K562 (cell line): Measurements from ENCODE around the gene FOXS1. TPM values are rescaled to one million over a fixed set of nuclear protein-coding genes. Genes with fewer than 3 reads are reported as not detected.
A peak's percentile ranks its signal among the peaks of the same experiment; 100 is the strongest.

Experiments used
- ATAC-seq: fragments of 200-7000 bp; cut with Tn5 transposase; 3 replicates; pipeline ENCODE4 v1.9.1; 2020; ENCODE audit warnings: moderate library complexity
- BruUV-seq: library from RNA; stranded (reverse); fragments of 400-500 nt; replicated peaks from 2 replicates; lab custom pipeline; 2021; lab: Mats Ljungman, UMichigan
- CTCF ChIA-PET: fragments of 300-600 bp; formaldehyde crosslinking; extraction: SDS; loops from one replicate; lab custom pipeline; 2021; ENCODE audit warnings: low intra/inter-chr PET ratio; lab: Yijun Ruan, JAX
- POLR2A ChIA-PET: fragments of 300-600, 350-650 bp; sonication (Branson Sonifier 250); formaldehyde crosslinking; extraction: SDS; loops from one replicate; lab custom pipeline; 2021; ENCODE audit warnings: antibody characterized with exemption, inconsistent platforms; lab: Yijun Ruan, JAX
- DNase-seq, 4 experiments: peaks; one replicate each; pipeline versions ENCODE4 v3.0.0 to v3.0.0-alpha.2; 2011 to 2018; ENCODE audit warnings: low spot score in 3 of 4, mixed read lengths in 3 of 4; ENCODE audit errors: extremely low read depth in 1 of 4
- FAIRE-seq: peaks from 2 replicates; lab custom pipeline; 2011; peaks lifted over from hg19 to GRCh38; lab: Jason Lieb, UNC
- H2AFZ ChIP-seq: 2 replicates; pipeline ENCODE4 v1.6.0; 2011; ENCODE audit warnings: low read depth, low read length, control low read depth, inconsistent platforms
- H3K27ac ChIP-seq: fragments of 200-600 bp; 3 replicates; pipeline ENCODE4 v1.8.0; 2011; ENCODE audit warnings: low read depth, mild to moderate bottlenecking, control low read depth, inconsistent platforms, low read length, moderate library complexity, mixed read lengths; ENCODE audit errors: extremely low read depth
- H3K27me3 ChIP-seq, 2 experiments: fragments of 300-600 bp in 1 of 2; 2 replicates in 1 of 2; 3 replicates in 1 of 2; pipeline versions ENCODE4 v1.6.0 to v1.8.0; 2011; ENCODE audit warnings: inconsistent platforms in 2 of 2, low read length in 2 of 2, mild to moderate bottlenecking in 1 of 2, mixed read lengths in 1 of 2, moderate library complexity in 1 of 2; ENCODE audit not compliant: control insufficient read depth in 2 of 2, insufficient read depth in 2 of 2
- H3K36me3 ChIP-seq: fragments of 300-600 bp; 3 replicates; pipeline ENCODE4 v1.8.0; 2011; ENCODE audit warnings: mild to moderate bottlenecking, low read length, inconsistent platforms; ENCODE audit not compliant: control insufficient read depth, insufficient read depth
- H3K4me1 ChIP-seq, 2 experiments: fragments of 200-600 bp in 1 of 2; replicated peaks in 1 of 2; 2 replicates in 1 of 2; 3 replicates in 1 of 2; pipeline versions ENCODE4 v1.5.1 to v1.8.0; 2011; ENCODE audit warnings: inconsistent platforms in 2 of 2, low read length in 2 of 2, mild to moderate bottlenecking in 1 of 2, mixed read lengths in 1 of 2, moderate library complexity in 1 of 2; ENCODE audit not compliant: control insufficient read depth in 2 of 2, insufficient read depth in 2 of 2
- H3K4me2 ChIP-seq: 2 replicates; pipeline ENCODE4 v1.6.1; 2011; ENCODE audit warnings: low read length, control low read depth, inconsistent platforms, mixed read lengths; ENCODE audit not compliant: insufficient read depth
- H3K4me3 ChIP-seq: fragments of 200-600 bp; sonication (generic), shearing (Covaris generic); 2 replicates; pipeline ENCODE4 v1.5.1; 2016; ENCODE audit warnings: control low read depth, inconsistent platforms
- H3K79me2 ChIP-seq: fragments of 200-600 bp; 3 replicates; pipeline ENCODE4 v1.8.0; 2011; ENCODE audit warnings: low read length, inconsistent platforms; ENCODE audit not compliant: control insufficient read depth, insufficient read depth
- H3K9ac ChIP-seq, 2 experiments: 2 replicates each; pipeline versions ENCODE4 v1.6.0 to v1.6.1; 2011; ENCODE audit warnings: low read depth in 2 of 2, low read length in 2 of 2, control low read depth in 1 of 2, inconsistent platforms in 1 of 2, mild to moderate bottlenecking in 1 of 2, mixed read lengths in 1 of 2; ENCODE audit not compliant: insufficient read depth in 1 of 2
- H3K9me1 ChIP-seq: one replicate; pipeline ENCODE4 v1.6.0; 2011; ENCODE audit warnings: inconsistent platforms, mild to moderate bottlenecking, low read length, moderate library complexity; ENCODE audit not compliant: control insufficient read depth, insufficient read depth
- H3K9me3 ChIP-seq: replicated peaks from 2 replicates; pipeline ENCODE4 v1.5.1; 2011; ENCODE audit warnings: low read depth, low read length, inconsistent platforms; ENCODE audit not compliant: control insufficient read depth, insufficient read depth
- H4K20me1 ChIP-seq: replicated peaks from 2 replicates; pipeline ENCODE4 v1.6.1; 2011; ENCODE audit warnings: low read length, inconsistent platforms, mixed read lengths; ENCODE audit not compliant: control insufficient read depth, insufficient read depth
- CC2D1A ChIP-seq: fragments of 450-650 bp; IDR thresholded peaks from 2 replicates; pipeline ENCODE4 v1.6.1; 2017; ENCODE audit warnings: mild to moderate bottlenecking
- CREM ChIP-seq: IDR thresholded peaks from 2 replicates; pipeline ENCODE4 v1.6.1; 2014; ENCODE audit warnings: antibody characterized with exemption, low read depth
- CSDE1 ChIP-seq, 2 experiments: fragments of 450-650 bp; IDR thresholded peaks; 2 replicates each; pipeline ENCODE4 v1.6.1; 2016; ENCODE audit warnings: mild to moderate bottlenecking in 1 of 2
- E2F8 ChIP-seq: fragments of 450-650 bp; IDR thresholded peaks from 2 replicates; pipeline ENCODE4 v1.7.1; 2018; ENCODE audit warnings: mild to moderate bottlenecking, low read depth; ENCODE audit not compliant: partially characterized antibody
- FOS ChIP-seq: IDR thresholded peaks from 3 replicates; pipeline ENCODE4 v1.6.1; 2011; ENCODE audit not compliant: insufficient read length; ENCODE audit errors: extremely low read depth
- HDAC8 ChIP-seq: fragments of 450-650 bp; IDR thresholded peaks from 2 replicates; pipeline ENCODE4 v1.6.1; 2016; ENCODE audit warnings: mild to moderate bottlenecking, missing genetic modification characterization, moderate library complexity, missing compliant biosample characterization
- KDM5B ChIP-seq: fragments of 200-600 bp; sonication (generic); IDR thresholded peaks from 2 replicates; pipeline ENCODE4 v1.6.1; 2012; ENCODE audit warnings: low read depth, mild to moderate bottlenecking, moderate library complexity, low read length, control low read depth, inconsistent platforms; ENCODE audit not compliant: insufficient replicate concordance
- MLX ChIP-seq, 2 experiments: fragments of 450-650 bp in 1 of 2; sonication (generic) in 1 of 2; formaldehyde crosslinking; conservative IDR thresholded peaks; 2 replicates each; pipeline versions ENCODE4 v1.4.0 to v1.8.1; 2020 to 2022; ENCODE audit warnings: mild to moderate bottlenecking in 1 of 2, missing genetic modification reagents in 1 of 2
- MTA3 ChIP-seq: fragments of 450-650 bp; formaldehyde crosslinking; IDR thresholded peaks from 2 replicates; pipeline ENCODE4 v1.6.1; 2017; ENCODE audit warnings: mild to moderate bottlenecking, borderline replicate concordance
- NR0B1 ChIP-seq: fragments of 450-650 bp; IDR thresholded peaks from one replicate; pipeline ENCODE4 v1.6.1; 2018; ENCODE audit warnings: mild to moderate bottlenecking, moderate library complexity; ENCODE audit not compliant: partially characterized antibody
- RNF2 ChIP-seq: sonication (generic); IDR thresholded peaks from 2 replicates; pipeline ENCODE4 v1.6.1; 2016
- SNIP1 ChIP-seq: fragments of 450-650 bp; IDR thresholded peaks from 2 replicates; pipeline ENCODE4 v1.7.1; 2017; ENCODE audit warnings: low read depth, mild to moderate bottlenecking
- TAF1 ChIP-seq: IDR thresholded peaks from 2 replicates; pipeline ENCODE4 v1.6.1; 2011; ENCODE audit warnings: mild to moderate bottlenecking, low read length, moderate library complexity; ENCODE audit not compliant: insufficient read depth, control insufficient read depth, severe bottlenecking; ENCODE audit errors: extremely low read depth
- TEAD1 ChIP-seq, 2 experiments: fragments of 450-650 bp in 1 of 2; sonication (generic) in 1 of 2; formaldehyde crosslinking; IDR thresholded peaks; 2 replicates each; pipeline versions ENCODE4 v1.4.0 to v1.8.0; 2020 to 2022; ENCODE audit warnings: mild to moderate bottlenecking in 2 of 2, missing genetic modification reagents in 1 of 2
- ZNF174 ChIP-seq: fragments of 250-450 bp; sonication (Bioruptor Pico); IDR thresholded peaks from 2 replicates; pipeline ENCODE4 v1.4.0; 2020; ENCODE audit warnings: mild to moderate bottlenecking
- ZNF316 ChIP-seq: fragments of 450-650 bp; IDR thresholded peaks from 2 replicates; pipeline ENCODE4 v1.6.1; 2016
- ZNF778 ChIP-seq: fragments of 450-650 bp; formaldehyde crosslinking; IDR thresholded peaks from 2 replicates; pipeline ENCODE4 v1.4.0; 2020; ENCODE audit warnings: mild to moderate bottlenecking, moderate library complexity
- WGBS: fragments of 100-300 bp; shearing (Covaris generic); methylation state at CpG from one replicate; pipeline ENCODE4 v1.1.6; 2016; ENCODE audit warnings: low coverage, mixed read lengths; ENCODE audit not compliant: insufficient coverage; ENCODE audit errors: missing lambda C conversion rate; 5-methylcytosine and 5-hydroxymethylcytosine counted together
- in situ Hi-C: fragments of 300-500 bp; cut with MboI; formaldehyde crosslinking; loops from 4 replicates; pipeline ENCODE4 v1.15.0; 2018; ENCODE audit warnings: inconsistent platforms, mixed read lengths
- intact Hi-C: fragments of 100-400 bp; cut with micrococcal nuclease; formaldehyde crosslinking; loops from 2 replicates; pipeline ENCODE4 v1.14.2; 2022
- polyA plus RNA-seq, 8 experiments: library from polyadenylated mRNA; depleted of rRNA in 4 of 8; stranded (reverse) in 5 of 8; unstranded in 3 of 8; fragments of >200 nt; fragmentation: Nextera tagmentation in 2 of 8; fragmentation: Illumina TruSeq in 1 of 8; extraction: Ambion mirVana in 2 of 8; extraction: Trizol in 1 of 8; gene quantifications; 2 replicates each; pipeline versions ENCODE4 v1.2.1 to v1.2.3, GENCODE V29; 2011 to 2014; ENCODE audit warnings: inconsistent platforms in 1 of 8, missing spikeins in 1 of 8
- total RNA-seq, 7 experiments: library from RNA; depleted of rRNA in 6 of 7; stranded (reverse); fragments of >200 nt in 6 of 7; fragmentation: Illumina TruSeq in 2 of 7; extraction: Trizol in 2 of 7; gene quantifications; 2 replicates each; pipeline versions ENCODE4 v1.2.1 to v1.2.3, GENCODE V29; 2011 to 2021; ENCODE audit warnings: low replicate concordance in 1 of 7

FOXS1 gene
- total and polyA plus RNA-seq, 9 of the 15 experiments (the other 6 are each of a cell fraction or from before 2014, with no cell fraction given): not detected

- Histone ChIP-seq H2AFZ (no peak overlapping the region), H3K9ac (0 out of 4 replicates have a peak overlapping the region, but pooled peaks of 1 of the 2 experiments have one; percentile 42), H3K79me2 (no peaks in the 10 kb centered on the region), H3K4me3 (no peak overlapping the region), H3K27ac (no peak overlapping the region), H3K36me3 (no peaks in the 10 kb centered on the region), H3K4me1 (peaks cover 27 to 54% of the 10 kb centered on the region in 2 experiments), H3K9me3 (no peaks in the 10 kb centered on the region), H3K27me3 (no peaks in the 10 kb centered on the region; a peak in 1 of 5 replicates), H3K4me2 (no peak overlapping the region), H4K20me1 (no peaks in the 10 kb centered on the region), H3K9me1 (no peaks in the 10 kb centered on the region)
- no TSS peak for BruUV-seq
- WGBS: 41% methylated on average over 15 of the region's 15 CpGs
- in situ Hi-C loops: loop anchor here (25.0 kb wide), 1 partner anchor 821 kb away; the partner anchor contains the start of gene C20orf203
- CTCF ChIA-PET: no interaction called here
- no peak for DNase-seq
- POLR2A ChIA-PET: interaction anchor here (0.6 to 1.5 kb wide), 2 partner anchors 12 to 38 kb away, joined by 3 to 4 read pairs; no protein-coding TSS in a partner anchor
- FAIRE-seq: no peak
- no peak for ATAC-seq
- intact Hi-C loops: no loop called here
- no peak for TF ChIP-seq CC2D1A
- no peak for TF ChIP-seq ZNF316
- no peak for TF ChIP-seq MLX (CRISPR knock-in tag; conservative IDR thresholded peaks at IDR 0.05)
- TF ChIP-seq TAF1: no peak
- TF ChIP-seq MTA3: no peak
- TF ChIP-seq RNF2: no peak
- no peak for TF ChIP-seq ZNF778 (CRISPR knock-in tag)
- TF ChIP-seq E2F8: no peak
- TF ChIP-seq CREM: no peak
- no peak for TF ChIP-seq NR0B1
- TF ChIP-seq FOS: no peak
- TF ChIP-seq KDM5B: no peak
- no peak for TF ChIP-seq ZNF174 (CRISPR knock-in tag)
- TF ChIP-seq CSDE1 (IDR thresholded peaks at IDR 0.05): no peak
- TF ChIP-seq SNIP1: no peak
- no peak for TF ChIP-seq HDAC8 (tag)
- no peak for TF ChIP-seq TEAD1 (CRISPR knock-in tag; IDR thresholded peaks at IDR 0.05)
Observed at GRCh38 chr20:31840906-31841816, 4.2 kb downstream of the FOXS1 start.
